ENCODE data around the gene RALA. TPM values are rescaled to one million over a fixed set of nuclear protein-coding genes. Genes with fewer than 3 reads are reported as not detected.

The RALA gene
- total RNA-seq, 2 experiments from 2014 or later = 31.9 to 32.4 TPM

DNA sequence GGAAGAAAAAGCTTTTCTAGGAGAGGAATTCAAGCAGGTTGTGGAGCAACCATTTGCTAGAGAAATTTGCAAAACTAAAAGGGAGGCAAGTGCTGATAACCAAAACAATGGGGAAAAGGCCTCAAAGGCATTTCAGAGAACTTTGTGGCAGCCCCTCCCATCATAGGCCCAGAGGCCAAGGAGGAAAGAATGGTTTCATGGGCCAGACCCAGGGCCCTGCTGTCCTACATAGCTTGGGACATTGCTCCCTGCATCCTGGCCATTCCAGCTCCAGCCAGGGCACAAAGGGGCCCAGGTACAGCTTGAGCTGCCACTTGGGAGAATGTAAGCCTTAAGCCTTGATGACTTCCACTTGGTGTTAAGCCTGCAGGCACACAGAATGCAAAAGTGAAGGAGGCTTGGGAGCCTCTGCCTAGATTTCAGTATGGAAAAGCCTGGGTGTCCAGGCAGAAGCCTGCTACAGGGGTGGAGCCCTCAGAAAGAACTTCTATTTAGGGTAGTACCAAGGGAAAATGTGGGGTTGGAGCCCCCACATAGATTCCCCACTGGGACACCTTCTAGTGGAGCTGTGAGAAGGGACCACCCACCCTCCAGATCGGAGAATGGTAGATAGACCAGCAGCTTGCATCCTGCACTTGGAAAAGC is 91.2 kb downstream of the RALA start:
- Mint-ChIP-seq H3K4me3 (no peak overlapping the region), H3K27ac (no peak overlapping the region), H3K36me3 (peaks cover 4% of the 10 kb centered on the region), H3K9me3 (peaks cover 23% of the 10 kb centered on the region), H3K4me1 (no peaks in the 10 kb centered on the region), H3K27me3 (peaks cover 3% of the 10 kb centered on the region)
- POLR2A ChIA-PET = no interaction called here
- DNase-seq = no peak
- no peak for ATAC-seq (ENCODE audit: low read depth)

DNA sequence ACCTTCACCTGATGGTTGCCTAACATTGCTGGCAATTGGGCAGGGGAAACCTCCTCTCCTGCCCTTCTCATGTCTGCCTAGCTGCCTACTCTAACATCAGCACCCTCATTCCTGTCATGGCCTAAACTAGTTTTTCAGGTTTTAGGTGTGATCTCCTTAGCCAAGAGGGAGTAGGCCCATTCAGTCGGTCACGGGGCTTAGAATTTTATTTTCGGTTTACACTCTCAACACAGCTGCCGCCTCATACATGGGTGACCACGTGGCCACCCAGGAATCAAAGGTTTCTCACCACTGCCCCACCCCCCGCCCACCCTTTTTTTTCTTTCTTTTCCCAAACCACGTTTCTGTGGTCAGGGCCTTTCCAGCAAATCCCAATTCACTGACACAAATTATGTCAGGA is 97.2 kb downstream of the RALA start:
- Mint-ChIP-seq H3K27ac (no peak overlapping the region), H3K36me3 (peaks cover 1% of the 10 kb centered on the region), H3K4me3 (no peak overlapping the region), H3K27me3 (peaks cover 4% of the 10 kb centered on the region), H3K4me1 (no peaks in the 10 kb centered on the region), H3K9me3 (peaks cover 10% of the 10 kb centered on the region)
- POLR2A ChIA-PET = no interaction called here
- no peak for DNase-seq
- ATAC-seq (ENCODE audit: low read depth) = no peak

DNA sequence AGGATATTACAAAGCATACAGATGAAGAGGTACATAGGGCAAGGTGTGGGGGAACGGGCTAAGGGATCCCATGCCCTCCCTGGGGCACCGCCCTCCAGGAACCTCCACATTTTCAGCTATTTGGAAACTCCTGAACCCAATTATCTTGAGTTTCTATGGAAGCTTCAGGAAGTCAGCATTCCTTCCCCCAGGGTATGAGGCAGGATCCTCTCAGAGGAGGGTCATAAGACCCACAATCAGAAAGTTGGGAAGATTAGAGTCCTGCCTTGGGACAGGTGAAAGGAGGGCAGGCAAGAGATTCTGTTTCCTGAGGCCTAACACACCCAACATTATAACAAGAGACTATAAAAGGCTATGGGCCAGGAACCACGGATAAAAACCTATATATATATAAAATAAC is 98.0 kb downstream of the RALA start:
- no peaks in the 10 kb centered on the region for H3K4me1 Mint-ChIP-seq
- POLR2A ChIA-PET = no interaction called here
- no peaks in the 10 kb centered on the region for H3K36me3 Mint-ChIP-seq
- ATAC-seq (ENCODE audit: low read depth) (no peak), DNase-seq (no peak)
- no peak overlapping the region for H3K4me3 Mint-ChIP-seq
- no peak overlapping the region for H3K27ac Mint-ChIP-seq
- H3K9me3 Mint-ChIP-seq = peaks cover 5% of the 10 kb centered on the region
- H3K27me3 Mint-ChIP-seq = peaks cover 4% of the 10 kb centered on the region

DNA sequence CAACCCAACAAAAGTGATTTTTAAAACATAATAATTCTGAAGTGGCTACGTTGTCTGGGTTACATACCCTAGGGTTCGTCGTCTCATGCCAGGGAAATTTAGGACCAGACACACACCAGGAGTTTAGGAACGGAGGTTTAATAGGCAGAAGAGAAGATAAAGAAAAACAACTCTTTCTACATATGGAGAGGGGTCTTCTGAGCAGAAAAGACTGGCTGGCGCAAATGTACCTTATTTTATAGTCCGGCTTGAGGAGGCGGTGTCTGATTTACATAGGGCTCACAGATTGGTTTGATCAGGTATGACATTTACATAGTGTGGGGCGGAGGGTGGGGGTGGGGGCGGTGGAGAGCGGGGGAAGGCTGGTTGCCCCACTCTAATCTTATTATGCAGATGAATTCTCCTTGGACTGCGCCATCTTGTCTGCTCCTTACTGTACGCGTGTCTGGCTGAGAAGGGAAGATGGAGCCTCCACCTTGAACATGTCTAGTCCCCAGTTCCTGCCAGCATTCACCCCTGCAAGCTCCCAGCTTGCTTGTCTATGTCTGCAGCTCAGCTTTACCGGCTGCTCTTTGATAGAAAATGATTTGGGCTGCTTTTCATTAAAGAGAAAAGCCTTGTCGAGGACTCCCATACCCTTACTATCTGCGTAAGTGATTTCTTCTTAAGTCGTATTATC is 98.7 kb downstream of the RALA start:
- Mint-ChIP-seq H3K27me3 (peaks cover 4% of the 10 kb centered on the region), H3K4me1 (no peaks in the 10 kb centered on the region), H3K36me3 (no peaks in the 10 kb centered on the region), H3K4me3 (no peak overlapping the region), H3K9me3 (peaks cover 2% of the 10 kb centered on the region), H3K27ac (no peak overlapping the region)
- DNase-seq (no peak), ATAC-seq (ENCODE audit: low read depth) (no peak)
- POLR2A ChIA-PET = no interaction called here

DNA sequence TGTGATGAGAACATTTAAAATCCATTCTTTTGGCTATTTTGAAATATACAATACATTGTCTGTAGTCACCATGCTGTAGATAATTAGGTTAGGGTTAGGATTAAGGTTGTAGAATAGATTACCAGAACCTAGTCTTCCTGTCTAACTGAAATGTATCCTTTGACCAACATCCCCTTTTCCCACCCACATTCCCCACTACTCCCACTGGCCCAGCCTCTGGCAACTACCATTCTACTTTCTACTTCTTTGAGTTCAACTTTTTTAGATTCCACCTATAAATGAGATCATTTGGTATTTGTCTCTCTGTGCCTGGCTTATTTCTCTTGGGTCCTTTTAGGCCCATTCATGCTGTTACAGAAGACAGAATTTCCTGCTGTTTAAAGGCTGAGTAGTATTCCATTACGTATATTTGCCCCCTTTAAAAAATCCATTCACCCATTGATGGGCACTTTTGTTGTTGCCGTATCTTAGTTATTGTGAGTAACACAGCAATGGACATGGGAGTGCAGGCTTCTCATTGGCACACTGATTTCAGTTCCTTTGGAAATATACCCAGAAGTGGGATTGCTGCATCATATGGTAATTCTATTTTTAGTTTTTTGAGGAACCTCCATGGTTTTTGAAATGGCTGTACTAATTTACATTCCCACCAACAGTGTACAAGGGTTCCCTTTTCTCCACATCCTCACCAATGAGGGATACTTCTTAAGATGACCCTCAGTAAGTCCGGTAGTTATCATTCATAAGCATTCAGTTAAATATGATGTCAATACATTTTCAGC is 104.0 kb downstream of the RALA start:
- peaks cover 2% of the 10 kb centered on the region for H3K4me1 Mint-ChIP-seq
- no peak overlapping the region for H3K4me3 Mint-ChIP-seq
- ATAC-seq (ENCODE audit: low read depth) = no peak
- DNase-seq = no peak
- H3K9me3 Mint-ChIP-seq = no peaks in the 10 kb centered on the region
- H3K27ac Mint-ChIP-seq = no peak overlapping the region
- H3K36me3 Mint-ChIP-seq = no peaks in the 10 kb centered on the region
- peaks cover 8% of the 10 kb centered on the region for H3K27me3 Mint-ChIP-seq
- POLR2A ChIA-PET = no interaction called here

DNA sequence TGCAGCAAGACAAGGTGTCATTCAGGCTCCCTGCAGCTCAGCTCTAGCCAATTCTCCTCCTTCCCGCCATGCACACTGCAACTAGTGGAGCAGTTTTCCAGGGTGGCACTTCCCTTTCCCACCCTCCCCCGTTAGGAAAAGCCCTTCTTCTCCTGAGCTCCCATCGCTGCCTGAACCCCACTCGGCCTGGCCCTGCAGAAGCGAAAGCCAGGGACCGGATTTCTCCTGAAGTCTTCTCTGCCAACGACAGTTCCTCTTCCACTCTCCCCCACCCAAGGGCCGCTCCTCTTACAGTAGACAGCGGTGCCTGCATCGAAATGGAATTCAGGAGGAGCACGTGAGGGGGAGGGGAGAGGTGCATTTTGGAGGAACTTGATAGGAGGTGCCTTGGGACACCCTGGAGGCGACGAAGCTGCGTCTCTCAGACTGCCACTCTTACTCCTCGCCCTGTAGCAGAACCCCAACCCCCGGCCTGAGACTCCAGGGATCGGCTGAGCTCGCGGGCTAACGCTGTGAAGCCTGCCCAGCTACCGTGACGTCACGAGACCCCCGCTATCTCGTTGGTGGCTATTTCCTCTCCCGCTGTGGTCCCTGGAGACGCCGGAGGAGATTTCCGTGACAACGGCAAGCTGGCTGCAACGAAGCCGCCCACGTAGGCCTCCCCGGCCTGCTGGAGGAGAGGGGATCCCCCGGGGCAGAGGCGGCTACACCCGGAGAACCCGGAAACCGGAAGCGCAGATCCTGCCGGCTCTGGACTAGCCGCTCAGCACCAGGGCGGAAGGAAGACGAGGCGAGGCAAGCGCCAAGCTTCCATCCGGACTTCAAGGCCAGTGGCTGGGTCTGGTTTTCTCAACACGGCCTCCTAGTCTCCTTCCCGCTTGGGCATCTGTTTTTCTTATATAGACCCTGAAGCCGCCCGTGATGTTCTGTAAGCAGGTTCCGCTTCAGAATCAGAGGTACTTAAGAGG is 109.7 kb downstream of the RALA start:
- H3K4me3 Mint-ChIP-seq = peak overlapping the region; percentile 83
- DNase-seq (peak; percentile 90), ATAC-seq (ENCODE audit: low read depth) (peak; percentile 97)
- no peaks in the 10 kb centered on the region for H3K9me3 Mint-ChIP-seq
- POLR2A ChIA-PET = interaction anchor here (0.7 to 2.5 kb wide), 12 partner anchors 9 to 217 kb away, joined by 3 to 18 read pairs (median 4); partner anchors contain the start of gene RALA
- peaks cover under 1% of the 10 kb centered on the region for H3K27me3 Mint-ChIP-seq
- H3K27ac Mint-ChIP-seq = peak overlapping the region; percentile 96
- H3K36me3 Mint-ChIP-seq = peaks cover 9% of the 10 kb centered on the region
- peaks cover 32% of the 10 kb centered on the region for H3K4me1 Mint-ChIP-seq

DNA sequence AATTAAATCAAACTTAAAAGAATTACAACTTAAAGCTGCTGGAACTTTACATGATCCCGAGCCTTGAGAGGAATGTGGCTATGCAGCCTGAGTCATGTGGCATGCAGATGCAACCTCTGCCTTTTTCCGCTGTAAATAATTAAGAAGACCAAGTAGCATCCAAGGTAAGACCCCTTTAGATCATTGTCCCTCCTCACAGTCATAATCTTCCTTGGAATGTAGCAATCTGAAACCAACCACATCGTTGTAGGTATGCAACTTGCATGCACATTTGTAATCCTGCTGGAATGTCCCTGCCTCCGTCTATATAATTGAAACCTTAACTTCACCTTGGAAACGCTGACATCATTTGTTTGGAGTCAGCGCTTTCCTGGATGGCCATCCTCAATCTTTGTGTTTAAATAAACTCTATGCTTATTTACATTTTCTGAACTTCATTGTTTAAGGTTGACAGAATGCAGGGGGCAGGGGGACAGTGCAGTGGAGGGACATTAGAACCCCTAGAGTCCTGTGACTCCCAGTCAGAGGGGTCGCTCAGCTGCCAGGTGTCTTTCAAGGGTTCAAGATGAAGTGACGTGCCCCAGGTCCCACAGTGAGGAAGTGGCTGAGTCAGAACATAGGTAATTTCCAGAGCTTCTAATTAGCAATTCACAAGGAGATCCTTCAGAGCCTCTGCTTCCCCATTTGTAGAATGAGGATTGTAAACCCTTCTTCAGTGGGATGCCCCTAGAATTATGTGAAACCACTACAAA is 110.7 kb downstream of the RALA start:
- H3K36me3 Mint-ChIP-seq = peaks cover 9% of the 10 kb centered on the region
- peaks cover 32% of the 10 kb centered on the region for H3K4me1 Mint-ChIP-seq
- no peaks in the 10 kb centered on the region for H3K27me3 Mint-ChIP-seq
- H3K27ac Mint-ChIP-seq = peak overlapping the region; percentile 96
- no peak for ATAC-seq (ENCODE audit: low read depth)
- H3K4me3 Mint-ChIP-seq = peak overlapping the region; percentile 83
- POLR2A ChIA-PET = interaction anchor here (0.7 to 2.5 kb wide), 8 partner anchors 10 to 214 kb away, joined by 3 to 18 read pairs (median 6); partner anchors contain the start of gene RALA
- H3K9me3 Mint-ChIP-seq = no peaks in the 10 kb centered on the region
- DNase-seq = no peak

DNA sequence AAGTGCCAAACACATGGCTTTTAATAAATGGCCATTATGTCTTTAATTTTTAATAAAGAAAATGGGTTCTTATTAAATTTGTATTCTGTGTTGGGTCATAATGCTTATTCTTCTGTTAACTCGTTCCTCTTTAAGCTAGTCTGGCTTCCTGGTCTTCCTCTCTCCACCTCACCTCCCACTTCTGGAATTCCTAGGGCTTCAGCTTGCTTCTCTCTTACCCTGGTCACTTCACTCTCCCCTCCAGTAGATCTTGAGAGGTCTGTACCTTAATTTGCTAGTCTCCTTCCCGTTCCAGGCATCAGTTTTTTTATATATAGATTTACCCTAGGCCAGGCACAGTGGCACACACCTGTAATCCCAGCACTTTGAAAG is 111.2 kb downstream of the RALA start:
- POLR2A ChIA-PET = no interaction called here
- Mint-ChIP-seq H3K4me3 (peak overlapping the region; percentile 57), H3K9me3 (no peaks in the 10 kb centered on the region), H3K4me1 (peaks cover 32% of the 10 kb centered on the region), H3K36me3 (peaks cover 9% of the 10 kb centered on the region), H3K27me3 (no peaks in the 10 kb centered on the region), H3K27ac (peak overlapping the region; percentile 39)
- no peak for DNase-seq
- ATAC-seq (ENCODE audit: low read depth) = no peak

DNA sequence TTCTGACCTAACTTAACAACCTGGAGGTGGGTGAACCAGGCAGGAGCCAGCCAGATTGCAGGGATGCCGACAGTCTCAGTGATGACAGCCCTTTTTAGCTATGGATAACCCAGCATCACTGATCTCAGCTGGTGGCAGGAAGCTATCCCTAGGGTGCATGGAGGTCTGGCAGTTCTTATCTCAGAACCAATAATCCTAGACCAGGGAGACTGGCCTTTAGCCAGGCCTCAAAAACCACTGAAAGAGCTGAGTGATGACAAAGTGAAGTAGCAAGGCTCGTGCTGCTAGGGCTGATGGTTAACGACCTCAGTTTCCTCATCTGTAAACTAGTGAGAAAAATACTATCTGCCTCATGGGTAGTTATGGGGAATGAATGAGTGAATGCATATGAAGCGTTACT is 112.5 kb downstream of the RALA start:
- POLR2A ChIA-PET = interaction anchor here (1.0 to 1.2 kb wide), 3 partner anchors 12 to 113 kb away, joined by 3 read pairs; partner anchors contain the start of gene RALA
- H3K4me3 Mint-ChIP-seq = no peak overlapping the region
- H3K36me3 Mint-ChIP-seq = peaks cover 9% of the 10 kb centered on the region
- no peaks in the 10 kb centered on the region for H3K27me3 Mint-ChIP-seq
- no peaks in the 10 kb centered on the region for H3K9me3 Mint-ChIP-seq
- DNase-seq = no peak
- no peak for ATAC-seq (ENCODE audit: low read depth)
- no peak overlapping the region for H3K27ac Mint-ChIP-seq
- H3K4me1 Mint-ChIP-seq = peaks cover 32% of the 10 kb centered on the region

DNA sequence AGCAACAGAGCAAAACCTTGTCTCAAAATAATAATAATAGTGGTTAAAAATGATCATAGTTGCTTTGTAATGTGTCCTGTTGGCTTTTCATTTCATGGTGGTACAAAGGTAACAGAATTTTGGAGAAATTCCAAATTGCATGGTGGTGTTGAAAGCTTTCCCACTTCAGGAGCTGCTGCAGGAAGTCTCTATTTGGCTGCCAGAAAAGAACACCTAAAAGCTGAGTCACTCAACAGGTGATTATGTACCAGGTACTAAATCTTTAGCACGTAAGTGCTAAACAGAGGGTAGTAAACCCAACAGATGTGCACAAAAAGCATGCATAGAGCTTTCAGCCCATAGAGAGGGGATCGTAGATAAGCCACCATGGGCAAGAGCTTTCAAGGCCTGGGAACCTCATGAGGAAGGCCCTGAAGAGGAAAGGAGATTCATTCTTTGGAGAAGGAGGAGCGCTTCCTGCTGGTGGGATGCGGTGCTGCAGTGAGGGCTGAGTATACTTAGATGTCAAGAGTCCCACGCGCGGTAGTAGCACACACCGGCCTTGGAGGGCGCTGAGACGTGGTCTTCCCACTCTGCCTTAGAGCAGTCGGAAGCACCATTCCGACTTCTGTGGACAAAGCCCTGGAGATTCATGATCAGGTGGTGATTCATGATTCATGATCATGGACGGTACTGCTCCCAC is 118.7 kb downstream of the RALA start:
- POLR2A ChIA-PET = interaction anchor here (1.2 kb wide), 1 partner anchor 9 kb away, joined by 4 read pairs; no protein-coding TSS in a partner anchor
- H3K9me3 Mint-ChIP-seq = no peaks in the 10 kb centered on the region
- H3K36me3 Mint-ChIP-seq = peaks cover 13% of the 10 kb centered on the region
- ATAC-seq (ENCODE audit: low read depth) (no peak), DNase-seq (peak; percentile 49)
- no peak overlapping the region for H3K4me3 Mint-ChIP-seq
- H3K27ac Mint-ChIP-seq = no peak overlapping the region
- H3K4me1 Mint-ChIP-seq = peaks cover 6% of the 10 kb centered on the region
- no peaks in the 10 kb centered on the region for H3K27me3 Mint-ChIP-seq

DNA sequence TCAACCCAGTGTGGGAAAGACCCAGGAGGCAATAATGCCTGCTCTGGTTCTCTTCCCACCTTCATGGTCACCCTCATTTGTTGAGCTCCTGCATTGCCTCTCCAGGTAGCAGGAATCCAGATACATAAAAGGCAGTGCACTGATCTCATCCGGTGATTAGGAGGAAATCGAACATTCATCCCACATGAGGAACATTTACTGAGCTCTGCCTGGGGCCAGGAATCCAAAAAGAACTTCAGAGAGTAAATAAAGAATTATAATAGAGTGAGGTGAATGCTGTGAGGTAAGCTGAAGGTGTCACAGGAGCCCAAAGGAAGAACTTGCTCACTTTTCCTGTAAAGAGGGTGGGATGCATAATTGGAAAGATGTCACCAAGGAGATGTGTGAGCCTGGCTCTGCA is 121.2 kb downstream of the RALA start:
- POLR2A ChIA-PET = interaction anchor here (1.8 kb wide), 1 partner anchor 12 kb away, joined by 5 read pairs; no protein-coding TSS in a partner anchor
- ATAC-seq (ENCODE audit: low read depth) = no peak
- Mint-ChIP-seq H3K4me1 (peaks cover 4% of the 10 kb centered on the region), H3K4me3 (no peak overlapping the region), H3K27ac (no peak overlapping the region), H3K27me3 (no peaks in the 10 kb centered on the region), H3K9me3 (no peaks in the 10 kb centered on the region), H3K36me3 (peaks cover 4% of the 10 kb centered on the region)
- no peak for DNase-seq

DNA sequence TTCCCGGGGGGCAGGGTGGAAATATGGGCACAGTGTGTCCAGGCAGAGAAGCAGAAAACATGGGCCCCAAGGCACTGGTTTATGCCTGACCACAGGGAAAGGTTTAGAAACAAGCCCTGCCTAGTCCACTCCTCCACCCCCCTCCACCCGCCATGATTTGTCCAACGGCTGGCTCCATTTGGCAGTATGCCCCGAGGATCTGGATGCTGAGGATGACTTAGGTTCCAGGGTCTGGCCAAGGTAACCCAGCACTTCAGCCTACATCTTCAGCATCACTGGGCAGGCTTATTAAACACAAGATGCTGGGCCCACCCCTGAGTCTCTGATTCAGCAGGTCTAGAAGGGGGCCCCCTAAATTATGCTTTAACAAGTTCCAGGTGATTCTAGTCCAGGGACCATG is 121.9 kb downstream of the RALA start:
- ATAC-seq (ENCODE audit: low read depth) (no peak), DNase-seq (no peak)
- POLR2A ChIA-PET = interaction anchor here (1.8 kb wide), 1 partner anchor 12 kb away, joined by 5 read pairs; no protein-coding TSS in a partner anchor
- peaks cover 4% of the 10 kb centered on the region for H3K36me3 Mint-ChIP-seq
- no peak overlapping the region for H3K4me3 Mint-ChIP-seq
- H3K9me3 Mint-ChIP-seq = no peaks in the 10 kb centered on the region
- H3K27me3 Mint-ChIP-seq = no peaks in the 10 kb centered on the region
- no peak overlapping the region for H3K27ac Mint-ChIP-seq
- peaks cover 4% of the 10 kb centered on the region for H3K4me1 Mint-ChIP-seq

Measured in activated naive CD8-positive, alpha-beta T cell treated with anti-CD3 and anti-CD28 coated beads, Interleukin-2, amount 10 ng/mL, durations not matched to agents 7 days and 5 days (primary cell).